Activated naive CD8-positive, alpha-beta T cell treated with anti-CD3 and anti-CD28 coated beads, Interleukin-2, amount 50 U/mL, for 16 hours (primary cell): ENCODE results near the gene CCDC141.

ENCODE experiments used
- DNase-seq: peaks from one replicate; pipeline ENCODE4 v3.0.0-alpha.2; 2020; ENCODE audit warnings: low read depth, low spot score

The CCDC141 gene

DNA sequence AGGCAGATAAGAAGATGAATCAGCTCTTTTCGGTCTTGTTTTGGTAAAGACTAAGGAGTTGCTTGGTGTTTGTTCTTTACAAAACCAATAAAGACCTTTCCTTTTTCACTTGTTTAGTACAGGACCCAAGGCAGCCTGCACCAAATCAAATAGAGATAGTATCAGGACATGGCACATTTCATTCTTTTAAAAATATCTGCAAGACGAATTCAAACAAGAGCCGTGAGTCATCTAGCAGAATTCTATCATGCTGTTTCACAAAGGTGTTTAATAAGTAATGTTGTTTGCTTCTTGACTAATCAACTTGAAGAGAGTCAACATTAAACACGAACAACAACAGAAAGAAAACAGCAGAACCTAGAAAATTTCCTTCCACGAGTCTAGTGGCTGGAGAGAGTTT lies 139.9 kb downstream of the CCDC141 start:
- no peak for DNase-seq

DNA sequence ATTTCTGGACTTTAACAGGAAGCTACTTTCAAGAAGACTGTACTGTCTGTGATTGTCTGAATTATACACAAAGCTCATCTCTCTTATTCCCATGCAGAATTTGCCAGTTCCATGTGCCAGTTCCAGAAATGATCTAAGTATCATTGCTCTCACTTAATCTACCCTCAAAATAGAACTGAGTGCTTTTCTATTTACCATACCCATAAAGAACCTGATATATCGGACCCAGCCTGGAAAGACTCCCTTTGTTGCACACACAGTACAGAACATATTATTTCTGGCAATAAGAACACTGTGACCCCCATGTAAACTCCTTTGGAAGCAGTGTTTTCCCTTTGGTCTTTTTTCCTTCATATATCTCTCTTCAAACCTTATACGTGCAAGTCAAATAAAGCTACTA lies 140.4 kb downstream of the CCDC141 start:
- DNase-seq: no peak

DNA sequence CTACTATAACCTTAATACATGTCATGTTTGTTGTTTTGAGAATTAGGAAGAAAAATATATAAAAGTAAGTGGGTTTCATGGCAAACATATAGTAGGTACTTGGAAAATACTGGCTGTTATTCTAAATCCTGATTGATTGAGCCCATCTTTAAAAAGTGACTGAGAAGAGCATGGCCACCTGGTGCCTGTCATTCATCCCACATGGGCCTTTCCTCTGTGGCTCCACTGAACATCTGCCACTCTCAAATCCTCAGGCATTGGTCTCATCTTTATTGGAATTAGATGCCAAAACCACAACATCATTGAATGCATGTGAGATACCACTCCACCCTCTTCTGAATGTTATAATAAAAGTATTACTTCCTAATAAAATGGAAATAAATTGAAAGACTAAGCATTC lies 141.1 kb downstream of the CCDC141 start:
- DNase-seq: no peak

DNA sequence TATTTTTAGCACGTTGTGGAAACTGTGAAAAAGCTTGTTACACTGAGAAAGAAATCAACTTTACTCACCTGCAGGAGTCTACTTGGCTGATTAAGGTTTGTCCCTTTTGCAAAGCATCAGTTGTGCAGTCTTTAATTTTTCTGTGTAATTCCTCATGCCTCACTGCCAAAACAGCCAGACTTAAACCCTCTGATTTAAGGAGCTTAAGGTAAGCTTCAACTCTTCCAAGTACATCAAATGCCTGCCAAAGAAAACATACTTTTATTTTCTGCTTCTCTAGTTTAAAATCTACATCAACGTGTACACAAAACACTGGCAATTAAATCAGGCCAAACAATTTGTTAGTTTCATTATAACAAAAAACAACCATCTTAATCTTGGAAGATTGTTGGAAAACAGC lies 144.7 kb downstream of the CCDC141 start:
- DNase-seq: no peak

DNA sequence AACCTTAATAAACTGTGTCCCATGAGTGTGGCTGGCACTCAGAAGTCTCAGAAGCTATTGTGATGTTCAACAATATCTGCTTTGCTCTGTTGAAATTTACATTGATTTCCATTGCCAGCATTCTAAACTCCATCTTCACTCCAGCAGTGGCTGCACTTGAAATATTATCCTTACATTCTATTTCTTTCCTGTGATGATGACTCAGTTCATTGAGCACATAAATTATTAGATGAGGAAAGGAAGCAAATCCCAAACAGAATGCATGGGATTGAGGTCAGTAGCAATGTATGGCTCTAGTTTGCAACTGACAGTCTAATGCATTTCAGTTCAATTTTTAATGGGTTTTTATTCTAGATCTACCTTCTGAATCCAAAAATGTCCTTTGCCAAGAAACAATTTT lies 150.3 kb downstream of the CCDC141 start:
- DNase-seq: no peak

DNA sequence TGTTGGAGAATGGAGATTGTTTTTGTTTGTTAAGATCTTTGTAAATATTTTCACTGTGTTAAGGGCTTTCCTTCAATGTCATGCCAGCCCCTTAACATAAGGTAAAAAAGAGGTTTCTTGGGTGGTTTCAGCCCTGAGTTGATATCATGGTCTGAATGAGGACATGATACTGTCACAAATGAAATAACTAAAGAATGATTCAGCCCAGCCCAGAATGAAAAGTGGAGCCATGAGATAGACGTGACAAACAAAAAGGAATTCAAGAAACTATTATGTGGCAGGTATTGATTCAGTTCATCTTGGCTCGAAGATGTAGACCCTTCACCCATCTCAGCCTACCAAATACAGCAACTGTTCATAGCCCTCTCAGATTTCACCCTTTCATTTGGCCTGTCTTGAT lies 154.1 kb downstream of the CCDC141 start:
- DNase-seq: no peak

DNA sequence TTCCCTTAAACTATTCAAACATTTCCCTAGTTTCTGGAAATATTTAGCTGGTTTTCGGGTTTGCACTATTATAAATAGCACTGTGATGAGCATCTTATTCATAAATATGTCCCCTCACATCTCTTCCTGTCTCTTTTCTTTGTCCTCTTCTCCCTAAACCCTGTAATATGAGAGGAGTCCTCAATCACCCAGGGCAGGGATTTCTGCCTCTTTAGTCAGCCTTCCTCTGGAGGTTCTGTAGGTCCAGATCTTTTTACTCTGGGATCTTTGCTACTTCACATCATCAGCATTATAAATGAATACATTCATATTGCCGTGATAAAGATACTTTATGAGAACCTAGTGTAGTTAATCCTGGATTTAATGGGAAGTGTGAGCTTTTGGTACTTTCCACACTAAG lies 154.8 kb downstream of the CCDC141 start:
- DNase-seq: no peak

DNA sequence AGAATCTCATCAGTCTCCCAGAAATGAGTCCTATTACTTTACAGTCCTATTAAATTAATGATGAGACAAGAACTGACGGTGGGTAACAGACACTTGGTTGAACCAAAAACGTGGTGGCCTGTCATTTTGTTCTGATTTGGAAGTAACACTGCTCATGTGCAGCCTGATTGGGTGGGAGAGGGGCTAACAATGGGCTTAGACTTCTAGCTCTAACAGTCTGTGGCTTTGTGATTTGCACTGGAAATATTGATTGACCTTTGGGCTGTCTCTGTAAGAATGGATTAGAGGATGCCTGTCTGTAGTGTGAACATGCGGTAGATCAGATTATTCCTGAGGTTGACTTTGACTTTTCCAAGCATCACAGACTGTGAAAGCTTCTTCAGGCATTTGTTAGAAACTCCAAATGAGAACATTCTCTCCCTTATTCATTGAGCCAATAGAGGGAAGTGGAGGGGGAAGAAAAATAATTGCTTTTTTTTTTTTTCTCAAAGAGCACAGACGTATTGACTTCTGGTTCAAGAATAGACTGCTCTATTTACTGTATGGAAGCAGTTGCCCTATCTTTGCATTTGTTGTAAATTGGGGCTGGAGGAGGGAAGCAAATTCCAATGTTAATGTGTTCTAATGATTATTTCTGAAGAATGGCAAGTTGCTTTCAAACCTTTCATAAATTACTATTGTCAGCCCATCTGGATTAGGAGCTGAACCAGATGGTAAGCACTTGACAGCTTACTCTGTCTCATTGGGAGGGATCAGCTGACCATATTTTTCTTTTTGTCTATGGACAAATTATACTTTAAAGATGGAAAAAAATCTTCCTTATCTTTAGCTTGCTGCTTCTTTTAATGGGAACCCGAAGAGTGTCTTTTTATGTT lies 156.9 kb downstream of the CCDC141 start:
- no peak for DNase-seq

DNA sequence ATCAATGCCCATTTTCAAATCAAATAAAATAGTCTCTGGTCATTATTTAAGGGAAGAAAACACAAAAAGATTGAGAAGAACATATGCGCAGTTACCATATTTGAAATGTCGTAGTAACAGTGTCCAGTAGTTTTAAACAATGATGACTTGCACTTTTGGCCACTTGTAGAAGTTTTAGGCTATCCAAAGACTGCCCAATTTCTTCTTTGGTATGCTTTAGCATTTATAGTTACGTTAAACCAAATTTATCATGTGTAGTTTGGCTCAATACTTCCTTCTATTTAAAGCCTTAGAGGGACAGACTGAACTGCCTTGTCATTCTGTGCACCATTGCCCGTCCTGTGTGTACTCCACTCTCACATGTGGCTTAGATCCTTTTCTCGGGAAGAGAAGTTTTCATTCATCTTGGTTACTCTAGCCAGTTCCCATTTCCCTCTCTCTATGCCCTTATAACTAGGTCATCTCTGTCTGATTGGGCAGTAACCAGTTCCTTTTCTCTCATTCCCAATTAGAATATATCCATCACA lies 157.9 kb downstream of the CCDC141 start:
- DNase-seq: no peak

DNA sequence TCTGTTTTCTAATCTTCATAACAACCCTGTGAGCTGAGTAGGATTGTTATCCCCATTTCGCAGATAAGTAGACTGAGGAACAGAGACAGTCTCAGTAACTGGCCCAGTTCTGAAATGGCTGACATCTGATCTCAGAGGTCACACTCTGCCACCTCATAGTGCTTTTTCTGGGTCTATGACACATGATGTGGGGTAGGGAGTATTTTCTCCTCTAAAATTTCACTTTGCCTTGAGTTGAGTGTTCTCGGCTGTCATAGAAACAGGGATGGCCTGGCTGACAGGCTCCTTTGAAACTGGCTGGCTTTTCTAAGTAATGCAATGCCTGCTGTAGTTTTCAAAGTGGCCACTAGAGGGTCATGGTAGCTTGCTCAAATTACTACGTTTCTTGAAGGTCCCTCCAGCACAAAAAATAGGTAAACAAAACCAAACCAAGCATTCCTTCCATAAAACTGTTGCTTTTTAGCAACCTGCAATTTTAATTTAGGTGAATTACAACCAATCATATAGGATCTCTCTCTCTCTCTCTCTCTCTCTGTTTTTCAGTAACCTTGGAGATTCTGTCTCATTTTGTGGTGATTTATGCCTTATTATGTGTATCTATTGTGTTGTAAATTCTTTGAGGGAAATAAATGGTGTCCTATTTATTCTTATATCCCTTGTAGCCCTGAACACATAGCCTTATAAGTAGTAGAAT lies 158.5 kb downstream of the CCDC141 start:
- DNase-seq: peak; percentile 12

DNA sequence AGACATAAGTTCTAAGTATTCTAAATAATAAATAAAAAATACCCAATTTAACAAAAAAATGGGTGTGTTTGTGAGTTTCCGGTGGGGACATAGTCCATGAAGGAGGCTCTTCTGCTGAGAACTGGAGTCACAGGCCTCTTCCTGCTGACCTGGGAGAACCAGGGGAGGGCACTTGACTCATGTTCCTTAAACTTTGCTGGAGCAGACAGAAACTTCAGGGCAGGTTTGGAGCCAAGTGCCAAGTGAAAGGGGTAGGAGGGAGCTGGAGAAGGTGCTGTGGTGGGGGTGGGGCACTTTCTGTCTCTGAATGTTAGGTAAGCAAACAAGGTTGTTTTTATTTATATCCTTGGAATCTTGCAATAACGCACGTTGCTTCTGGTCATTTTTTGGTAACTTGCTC lies 163.9 kb downstream of the CCDC141 start:
- DNase-seq: no peak

DNA sequence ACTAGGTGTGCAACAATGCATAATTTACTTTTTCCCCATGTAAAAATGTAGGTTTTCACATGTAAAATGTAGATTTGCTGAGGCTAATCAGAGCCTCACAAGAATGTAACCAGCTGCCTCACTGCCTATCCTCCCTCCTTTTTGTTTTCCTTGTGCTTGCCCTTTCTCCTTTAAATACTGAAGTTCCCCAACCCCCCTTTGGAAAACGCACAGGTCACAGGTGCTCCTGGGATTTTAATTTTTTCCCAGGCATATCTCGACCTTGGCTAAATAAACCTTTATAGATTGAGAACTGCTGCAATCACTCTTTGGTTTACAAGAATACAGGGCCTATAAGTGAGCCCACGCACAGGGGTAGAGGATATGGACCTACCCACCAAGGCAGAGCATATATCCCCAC lies 165.5 kb downstream of the CCDC141 start:
- no peak for DNase-seq

DNA sequence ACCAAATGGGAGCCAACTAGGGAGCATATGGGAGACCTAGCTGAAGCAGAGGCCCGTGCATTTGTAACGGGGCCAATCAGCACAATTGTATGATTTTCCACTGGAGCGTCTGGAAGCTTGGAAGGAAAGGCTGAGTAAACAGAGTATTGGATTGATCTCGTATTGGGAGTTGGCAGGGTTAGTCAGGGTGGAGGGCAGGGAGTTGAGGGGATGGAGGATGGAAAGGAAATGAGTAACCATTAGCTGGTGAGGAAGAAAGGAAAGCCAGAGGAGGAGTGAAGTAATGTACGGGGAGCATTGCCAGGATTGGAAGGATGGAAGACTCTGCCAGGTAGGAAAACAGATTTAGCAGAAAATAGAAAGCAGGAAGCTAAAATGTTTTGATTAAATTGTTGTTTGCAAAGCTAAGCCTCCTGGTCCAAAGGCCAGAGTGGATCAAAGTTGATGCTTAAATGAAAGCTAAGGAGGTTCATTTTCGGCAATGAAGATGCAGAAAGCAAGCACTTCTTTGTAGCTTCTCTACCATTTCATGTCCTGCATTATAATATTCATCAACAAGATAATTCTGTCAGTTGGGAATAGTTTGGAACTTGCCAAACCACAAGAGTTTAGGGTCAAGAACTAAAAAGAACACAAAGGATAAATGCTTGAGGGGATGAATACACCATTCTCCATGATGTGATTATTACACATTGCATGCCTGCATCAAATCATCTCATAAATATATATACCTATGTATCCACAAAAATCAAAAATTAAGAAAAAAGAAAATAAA lies 167.1 kb downstream of the CCDC141 start:
- no peak for DNase-seq

DNA sequence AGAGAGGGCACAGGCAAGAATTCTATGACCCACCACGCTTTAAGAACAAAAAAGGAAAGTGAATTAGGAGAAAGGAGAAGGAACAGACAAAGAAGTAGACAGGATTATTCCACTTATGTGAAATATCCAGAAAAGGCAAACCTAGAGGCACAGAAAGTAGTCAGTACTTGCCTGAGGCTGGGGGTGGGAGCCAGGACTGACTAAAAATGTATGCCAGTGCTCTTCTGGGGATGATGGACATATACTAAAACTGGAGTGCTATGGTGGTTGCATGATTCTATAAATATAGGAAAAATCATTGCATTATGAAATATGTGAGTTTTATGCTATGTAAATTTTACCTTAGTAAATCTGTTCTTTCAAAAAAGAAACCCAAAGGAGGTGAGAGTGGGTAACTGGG lies 168.9 kb downstream of the CCDC141 start:
- no peak for DNase-seq

DNA sequence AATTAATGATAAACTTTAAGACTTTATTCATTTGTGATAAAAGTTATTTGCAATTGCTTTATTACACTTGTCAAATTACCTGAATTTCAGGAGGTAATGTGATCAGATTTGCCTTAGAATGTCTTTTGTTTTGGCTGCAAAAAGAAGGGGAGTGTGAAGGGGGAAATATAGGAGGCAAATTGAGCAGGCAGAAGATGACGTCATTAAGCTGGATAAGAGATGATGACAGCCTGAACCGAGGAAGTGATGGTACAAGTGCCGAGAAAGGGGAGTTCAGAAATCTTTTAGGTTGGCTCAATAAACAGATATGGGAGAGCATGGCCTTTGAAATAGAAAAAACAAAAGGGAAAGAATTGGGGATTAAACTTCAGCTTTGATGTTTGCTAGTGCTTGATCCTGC lies 169.7 kb downstream of the CCDC141 start:
- no peak for DNase-seq

DNA sequence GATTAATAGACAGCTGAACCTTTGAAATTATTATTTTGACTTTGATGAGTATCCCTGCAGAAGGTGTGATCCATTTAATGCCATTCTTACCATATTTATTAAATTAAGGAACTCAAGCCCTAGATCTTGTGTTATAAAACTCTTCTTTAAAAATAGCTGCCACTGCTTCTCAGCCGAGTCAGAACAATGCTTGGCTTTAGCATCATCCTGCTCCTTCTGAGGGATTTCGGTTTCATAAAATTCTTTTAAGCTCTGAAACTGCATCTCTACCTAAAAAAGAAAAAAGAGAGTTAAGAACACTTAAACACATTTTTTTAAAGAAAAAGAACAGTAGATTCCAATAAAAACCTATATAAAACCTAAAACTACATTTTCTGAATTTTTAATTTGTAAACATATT lies 172.1 kb downstream of the CCDC141 start:
- DNase-seq: no peak

DNA sequence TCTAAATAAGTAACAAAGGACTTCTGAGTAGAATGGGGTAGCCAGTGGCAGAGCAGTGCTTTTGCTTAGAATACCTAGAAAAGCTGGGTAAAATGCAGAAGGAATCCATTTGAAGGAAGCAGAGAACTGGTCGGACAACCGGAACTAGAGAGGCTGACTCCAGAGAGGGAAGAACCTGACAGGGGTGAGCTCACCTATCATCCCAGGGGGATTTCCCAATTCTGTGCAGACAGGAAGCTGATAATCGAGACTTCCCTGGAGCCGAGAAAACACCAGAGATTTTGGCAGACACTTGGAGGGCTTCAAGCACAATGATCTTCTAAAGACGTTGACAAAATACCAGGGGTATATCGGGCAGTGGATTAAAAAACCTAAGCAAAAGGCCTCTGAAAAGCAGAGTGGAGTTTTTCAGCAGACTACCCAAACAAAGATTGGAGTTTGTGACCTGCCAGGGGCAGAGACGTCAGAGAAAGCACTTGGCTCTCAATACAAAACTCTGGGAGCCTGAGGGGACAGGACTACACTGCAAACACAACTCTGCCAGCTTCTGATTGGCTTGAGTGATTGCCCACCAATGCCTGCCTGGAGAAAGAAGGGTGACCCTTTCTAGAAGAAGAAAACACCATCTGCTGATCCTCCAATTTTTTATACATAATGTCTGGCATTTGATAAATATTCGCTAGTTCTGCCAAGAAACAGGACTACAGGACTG lies 175.3 kb downstream of the CCDC141 start:
- no peak for DNase-seq

DNA sequence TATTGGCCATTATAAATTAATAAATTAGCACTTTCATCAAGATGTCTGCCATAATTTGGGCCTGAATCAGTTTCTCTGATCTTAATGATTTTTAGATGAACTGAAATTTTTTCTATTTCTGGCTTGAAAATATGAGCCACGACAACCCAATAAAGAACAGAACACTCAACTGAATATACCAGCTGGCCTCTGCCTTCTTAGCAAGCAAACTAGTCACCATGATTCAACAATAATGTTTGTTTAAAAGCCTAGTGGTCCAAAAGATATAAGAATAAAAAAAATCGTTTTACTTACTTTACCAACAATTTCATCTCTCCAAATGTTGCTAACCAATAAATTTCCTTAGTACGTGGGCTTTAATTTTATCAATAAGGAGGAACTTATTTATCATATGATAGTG lies 176.0 kb downstream of the CCDC141 start:
- no peak for DNase-seq

DNA sequence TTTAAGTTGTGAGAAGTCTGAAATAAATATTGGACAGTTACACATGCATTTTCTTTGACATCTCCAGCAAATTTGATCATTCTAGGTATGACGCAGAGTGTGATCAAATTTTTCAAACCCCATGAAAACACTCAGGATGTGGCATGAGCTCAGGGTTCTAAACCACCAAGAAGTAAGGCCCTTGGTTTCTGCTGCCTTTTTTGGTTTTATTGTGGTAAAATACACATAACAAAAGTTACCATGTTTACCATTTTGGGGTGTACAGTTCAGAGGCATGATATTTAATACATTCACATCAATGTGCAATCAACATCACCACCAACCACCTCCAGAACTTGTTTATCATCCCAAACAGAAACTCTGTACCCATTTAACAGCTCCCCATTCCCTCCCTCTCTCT lies 178.4 kb downstream of the CCDC141 start:
- DNase-seq: no peak

DNA sequence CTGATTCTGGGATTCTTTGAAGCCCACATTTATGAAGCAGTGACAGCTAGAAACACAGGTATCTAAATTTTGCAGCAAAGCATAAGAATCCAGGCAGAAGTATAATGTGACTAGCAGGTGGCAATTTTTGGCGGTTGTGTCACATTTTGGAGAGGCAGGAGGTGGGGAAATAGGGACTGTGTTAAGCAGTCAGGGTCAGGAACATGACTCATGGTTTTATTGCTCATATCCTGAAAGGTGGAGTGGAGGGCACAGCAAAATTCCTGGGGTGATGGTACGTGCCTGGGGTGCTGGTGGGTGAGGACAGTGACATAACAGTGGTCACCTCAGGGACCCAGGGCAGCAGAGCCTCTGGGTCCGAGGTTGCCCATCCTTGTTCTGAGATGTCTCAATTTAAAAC lies 179.2 kb downstream of the CCDC141 start:
- no peak for DNase-seq

DNA sequence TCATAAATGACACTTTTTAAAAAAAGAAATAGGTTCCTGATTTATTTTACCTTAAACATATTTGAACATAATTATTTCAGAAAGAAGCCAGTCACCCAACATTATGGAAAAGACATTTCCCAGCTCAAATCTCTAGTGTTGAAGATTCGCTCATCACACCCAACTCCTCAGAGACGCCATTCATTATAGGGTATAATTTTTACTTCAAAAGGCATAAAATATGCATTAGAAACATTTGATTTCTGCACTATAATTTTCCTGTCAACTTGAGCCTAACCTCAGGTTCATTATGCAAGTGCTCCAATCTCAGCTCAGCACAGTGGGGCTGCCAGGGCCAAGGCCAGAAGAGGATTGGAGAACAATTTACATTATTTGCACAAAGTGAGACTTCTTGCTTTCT lies 183.9 kb downstream of the CCDC141 start:
- no peak for DNase-seq
